NCI-H128 (cell line): ENCODE data around the gene MEGF6.

Experiments
- DNase-seq: peaks from one replicate; lab custom pipeline; 2025; ENCODE audit not compliant: unreplicated experiment; lab: John Stamatoyannopoulos, UW

Gene MEGF6

GRCh38 chr1:3472088-3472850, 139.0 kb downstream of the MEGF6 start:
- DNase-seq: no peak

- DNase-seq: no peak
These were observed 139.8 kb downstream of the MEGF6 start for GRCh38 chr1:3471356-3472087.

- no peak for DNase-seq
These were observed 140.5 kb downstream of the MEGF6 start for GRCh38 chr1:3470650-3471355.

- DNase-seq: no peak
These were observed 141.3 kb downstream of the MEGF6 start for GRCh38 chr1:3469849-3470649.

GRCh38 chr1:3469104-3469848, 142.0 kb downstream of the MEGF6 start:
- no peak for DNase-seq

GRCh38 chr1:3468236-3469103, 142.8 kb downstream of the MEGF6 start:
- DNase-seq: no peak

- DNase-seq: no peak
These were observed 143.9 kb downstream of the MEGF6 start for GRCh38 chr1:3467096-3468036.

GRCh38 chr1:3466366-3467075, 144.8 kb downstream of the MEGF6 start:
- DNase-seq: no peak

GRCh38 chr1:3465935-3466321, 145.4 kb downstream of the MEGF6 start:
- no peak for DNase-seq

- no peak for DNase-seq
These were observed 146.0 kb downstream of the MEGF6 start for GRCh38 chr1:3465091-3465934.

- DNase-seq: no peak
These were observed 146.7 kb downstream of the MEGF6 start for GRCh38 chr1:3464649-3465025.

GRCh38 chr1:3463891-3464648, 147.2 kb downstream of the MEGF6 start:
- DNase-seq: no peak

- DNase-seq: no peak
These were observed 147.9 kb downstream of the MEGF6 start for GRCh38 chr1:3463408-3463863.

- no peak for DNase-seq
These were observed 148.3 kb downstream of the MEGF6 start for GRCh38 chr1:3463013-3463385.

- no peak for DNase-seq
These were observed 148.8 kb downstream of the MEGF6 start for GRCh38 chr1:3462356-3463012.

GRCh38 chr1:3461934-3462275, 149.4 kb downstream of the MEGF6 start:
- DNase-seq: no peak
